NK-92 (cell line): ENCODE measurements around the gene C6orf89.
"Not testable (repeated sequence)": the region's sequence is repeated elsewhere in the genome, so short reads cannot be mapped to it uniquely, and the experiment has no call there.

ENCODE experiments used
- DNase-seq: peaks from one replicate; lab custom pipeline; 2025; ENCODE audit not compliant: unreplicated experiment; lab: John Stamatoyannopoulos, UW

The C6orf89 gene

GRCh38 chr6:36920049-36920448 lies 34.3 kb downstream of the C6orf89 start:
- no peak for DNase-seq

GRCh38 chr6:36920546-36920945 lies 34.8 kb downstream of the C6orf89 start:
- DNase-seq: no peak

GRCh38 chr6:36924131-36924530 lies 38.4 kb downstream of the C6orf89 start:
- DNase-seq: no peak

GRCh38 chr6:36924778-36925374 lies 39.1 kb downstream of the C6orf89 start:
- DNase-seq: no peak

- no peak for DNase-seq
Measured at GRCh38 chr6:36925809-36926208, 40.1 kb downstream of the C6orf89 start.

GRCh38 chr6:36926708-36927513 lies 41.2 kb downstream of the C6orf89 start:
- DNase-seq: no peak

- DNase-seq: no peak
Measured at GRCh38 chr6:36927691-36928546, 42.2 kb downstream of the C6orf89 start.

- DNase-seq: no peak
Measured at GRCh38 chr6:36928547-36928918, 42.8 kb downstream of the C6orf89 start.

GRCh38 chr6:36929152-36929551 lies 43.4 kb downstream of the C6orf89 start:
- DNase-seq: no peak

- DNase-seq: no peak
Measured at GRCh38 chr6:36929607-36930006, 43.9 kb downstream of the C6orf89 start.

GRCh38 chr6:36930483-36930882 lies 44.7 kb downstream of the C6orf89 start:
- DNase-seq: no peak

- no peak for DNase-seq
Measured at GRCh38 chr6:36933102-36933501, 47.4 kb downstream of the C6orf89 start.

- no peak for DNase-seq
Measured at GRCh38 chr6:36933519-36933918, 47.8 kb downstream of the C6orf89 start.

- DNase-seq: no peak
Measured at GRCh38 chr6:36934901-36935300, 49.1 kb downstream of the C6orf89 start.

GRCh38 chr6:36936824-36937223 lies 51.1 kb downstream of the C6orf89 start:
- DNase-seq: no peak

GRCh38 chr6:36937896-36938295 lies 52.1 kb downstream of the C6orf89 start:
- no peak for DNase-seq

GRCh38 chr6:36938536-36938935 lies 52.8 kb downstream of the C6orf89 start:
- no peak for DNase-seq

GRCh38 chr6:36939005-36939404 lies 53.3 kb downstream of the C6orf89 start:
- not testable (repeated sequence) for DNase-seq

- no peak for DNase-seq
Measured at GRCh38 chr6:36940027-36940426, 54.3 kb downstream of the C6orf89 start.

- not testable (repeated sequence) for DNase-seq
Measured at GRCh38 chr6:36941561-36941960, 55.8 kb downstream of the C6orf89 start.

GRCh38 chr6:36942329-36942728 lies 56.6 kb downstream of the C6orf89 start:
- DNase-seq: not testable (repeated sequence)

- DNase-seq: no peak
Measured at GRCh38 chr6:36944650-36945049, 58.9 kb downstream of the C6orf89 start.
